Stimulated activated CD4-positive, alpha-beta T cell treated with anti-CD3 and anti-CD28 coated beads, Interleukin-15, amount 100 ng/mL, for 24 hours (primary cell): Measurements from ENCODE around the gene GGN.
"Not testable (repeated sequence)": the region's sequence is repeated elsewhere in the genome, so short reads cannot be mapped to it uniquely, and the experiment has no call there.

ENCODE experiments used
- DNase-seq: peaks from one replicate; pipeline ENCODE4 v3.0.0-alpha.2; 2020

Gene GGN

DNA sequence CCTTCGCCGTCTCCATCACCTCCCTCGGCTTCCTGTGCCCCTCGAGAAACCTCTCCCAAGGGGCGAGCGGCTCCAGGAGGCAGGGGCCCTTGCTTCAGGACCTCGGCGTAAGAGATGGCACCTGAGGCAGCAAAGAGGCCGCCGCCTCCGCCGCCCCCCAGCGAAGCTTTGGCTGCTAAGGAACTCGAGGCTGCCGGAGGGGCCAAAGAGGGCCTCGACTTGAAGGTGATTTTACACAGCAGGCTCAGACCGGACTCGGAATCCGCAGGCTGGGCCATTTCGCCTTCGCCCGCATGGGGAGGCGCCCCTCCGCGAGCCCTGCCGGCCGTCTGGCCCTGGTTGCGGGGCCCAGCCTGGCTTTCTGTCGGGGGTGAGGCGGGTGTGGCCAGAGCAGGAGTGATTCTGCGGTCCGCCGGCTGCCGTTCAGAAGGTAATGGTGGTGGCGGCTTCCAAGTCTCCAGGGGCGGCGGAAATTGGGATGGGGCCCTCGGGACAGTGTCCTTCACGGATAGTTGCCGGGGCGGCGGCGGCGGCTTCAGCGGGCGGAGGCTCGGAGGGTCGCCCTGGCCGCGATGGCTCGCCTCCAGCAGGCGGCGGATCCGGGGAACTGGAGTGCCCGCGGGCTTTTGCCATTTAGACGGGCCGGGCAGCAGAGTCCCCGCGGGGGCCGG, 1.4 kb downstream of the GGN start:
- no peak for DNase-seq

DNA sequence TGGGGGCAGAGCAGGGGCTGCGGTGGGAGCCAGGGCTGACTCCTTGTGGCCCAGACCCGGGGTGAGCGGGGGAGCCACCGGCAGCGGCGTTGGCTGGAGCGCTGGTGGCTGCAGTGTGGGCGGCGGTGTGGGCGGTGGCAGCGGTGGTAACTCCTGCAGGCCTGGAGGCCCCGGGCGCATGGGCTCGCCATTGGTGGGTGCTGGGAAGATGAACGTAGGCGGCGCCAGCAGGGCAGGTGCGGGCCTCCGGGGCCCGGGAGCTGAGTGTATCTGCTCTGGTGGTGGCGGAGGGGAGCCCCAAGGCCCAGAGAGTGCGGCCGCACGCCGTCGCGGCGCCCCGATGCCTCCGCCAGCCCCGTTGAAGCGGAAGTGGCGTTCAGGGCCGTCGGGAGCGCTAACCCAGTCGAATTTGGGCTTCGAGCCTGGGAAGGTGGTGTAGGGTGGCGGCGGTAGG, 2.0 kb downstream of the GGN start:
- peak; percentile 35 for DNase-seq

DNA sequence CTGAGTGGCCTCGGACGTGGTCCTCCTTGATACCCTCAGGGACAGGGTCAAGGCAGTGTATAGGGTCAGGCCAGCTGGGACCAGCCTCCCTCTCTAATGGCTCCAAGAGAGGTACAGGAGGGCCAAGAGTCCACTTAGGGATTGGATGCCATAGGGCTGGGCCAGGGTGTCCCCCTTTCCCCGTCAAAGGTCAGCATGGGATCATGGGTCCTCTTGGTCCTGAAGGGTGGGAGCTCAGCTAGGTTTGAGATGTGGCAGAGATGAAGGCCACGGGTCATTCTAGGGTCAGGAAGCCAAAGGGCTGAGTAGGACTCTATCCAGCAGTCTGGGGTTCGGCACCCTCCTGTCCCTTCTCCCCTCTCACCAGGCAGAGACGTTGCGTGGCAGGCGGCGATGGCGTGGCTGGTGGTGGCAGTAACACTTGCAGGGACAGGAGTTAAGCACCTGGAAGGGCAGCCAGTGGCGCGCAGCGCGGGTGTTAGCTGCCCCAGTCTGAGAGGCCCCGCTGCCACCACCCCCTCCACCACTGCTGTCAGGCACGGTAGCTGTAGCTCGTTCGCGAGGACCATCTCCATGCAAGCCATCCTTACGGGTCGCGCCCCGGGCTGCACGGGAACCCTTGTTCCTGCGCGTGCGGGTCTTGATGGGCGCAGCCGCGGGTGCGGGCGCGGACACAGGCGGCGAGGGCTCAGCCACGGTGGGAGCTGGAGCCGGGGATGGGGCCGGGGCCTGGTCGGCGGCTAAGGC, 2.6 kb downstream of the GGN start:
- no peak for DNase-seq

DNA sequence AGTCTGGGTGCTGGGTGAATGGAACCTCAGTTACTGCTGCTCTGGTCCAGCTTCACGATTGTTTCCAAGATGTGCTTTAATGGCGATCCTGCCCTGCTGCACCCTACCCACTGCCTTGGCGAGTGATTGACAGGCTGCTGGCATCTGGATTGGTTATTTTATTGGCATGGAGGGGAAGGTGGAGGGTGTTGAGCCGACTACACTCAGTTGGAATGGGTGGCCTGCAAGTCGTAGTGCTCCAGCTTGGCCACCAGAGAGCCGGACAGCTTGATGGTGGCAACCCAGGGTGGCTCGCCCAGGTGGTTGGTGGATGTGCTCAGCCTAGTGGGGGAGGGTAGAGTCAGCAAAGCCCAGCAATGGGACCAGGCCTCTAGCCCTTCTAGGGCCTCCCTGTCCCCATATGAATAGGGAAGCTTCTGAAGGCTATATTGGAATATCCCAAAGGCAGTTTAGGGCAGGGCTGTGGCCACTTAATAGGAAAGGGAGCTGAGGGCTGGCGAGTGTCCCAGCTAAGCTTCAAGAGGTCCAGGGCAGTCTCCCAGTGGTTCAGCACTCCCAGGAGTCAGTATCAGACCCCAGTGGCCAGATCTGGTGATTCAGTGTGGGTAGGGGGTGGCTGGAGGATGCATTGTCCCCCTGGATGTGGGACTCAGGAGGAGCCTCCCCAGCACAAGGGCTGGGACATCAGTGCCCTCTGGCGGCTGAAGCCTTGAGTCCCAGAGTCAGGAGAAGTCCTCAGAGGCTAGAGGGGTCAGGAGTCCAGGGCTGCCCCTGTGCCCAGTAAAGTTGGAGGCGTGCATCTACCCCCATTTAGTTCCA, 3.4 kb downstream of the GGN start:
- no peak for DNase-seq

DNA sequence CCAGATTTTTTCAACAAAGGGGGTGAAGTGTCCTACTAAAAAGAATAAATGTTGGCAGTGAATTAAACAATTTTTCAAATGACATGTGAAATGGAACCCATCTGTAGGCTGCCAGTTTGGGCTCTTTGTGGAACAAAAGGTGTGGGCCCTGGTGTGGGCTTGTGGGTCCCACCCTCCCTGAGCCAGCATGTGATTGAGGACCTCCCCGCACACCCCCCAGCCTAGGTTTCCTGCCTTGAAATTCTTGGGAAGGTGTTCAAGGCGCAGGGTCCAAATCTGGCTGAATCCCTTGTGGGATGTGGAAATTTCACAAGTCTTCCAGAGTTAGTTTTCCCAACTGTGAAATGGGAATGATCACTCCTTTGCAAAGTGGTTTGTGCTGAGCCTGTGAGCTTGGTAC, 4.1 kb downstream of the GGN start:
- no peak for DNase-seq

DNA sequence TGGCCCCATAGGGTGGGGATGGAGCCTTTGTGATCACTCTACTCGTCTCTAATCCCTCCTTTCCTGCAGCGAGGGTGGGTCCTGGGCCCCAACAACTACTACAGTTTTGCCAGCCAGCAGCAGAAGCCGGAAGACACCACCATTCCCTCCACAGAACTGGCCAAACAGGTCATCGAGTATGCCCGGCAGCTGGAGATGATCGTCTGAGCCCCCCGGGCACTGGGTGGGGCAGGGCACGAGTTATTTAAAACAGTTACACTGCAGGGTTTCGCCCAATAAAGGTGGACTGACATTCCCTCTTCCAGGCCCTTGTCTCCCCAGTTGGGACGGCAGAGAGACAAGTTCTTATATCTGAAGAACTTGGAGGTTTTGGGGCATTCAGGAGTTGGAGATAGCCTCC, 4.7 kb downstream of the GGN start:
- no peak for DNase-seq

DNA sequence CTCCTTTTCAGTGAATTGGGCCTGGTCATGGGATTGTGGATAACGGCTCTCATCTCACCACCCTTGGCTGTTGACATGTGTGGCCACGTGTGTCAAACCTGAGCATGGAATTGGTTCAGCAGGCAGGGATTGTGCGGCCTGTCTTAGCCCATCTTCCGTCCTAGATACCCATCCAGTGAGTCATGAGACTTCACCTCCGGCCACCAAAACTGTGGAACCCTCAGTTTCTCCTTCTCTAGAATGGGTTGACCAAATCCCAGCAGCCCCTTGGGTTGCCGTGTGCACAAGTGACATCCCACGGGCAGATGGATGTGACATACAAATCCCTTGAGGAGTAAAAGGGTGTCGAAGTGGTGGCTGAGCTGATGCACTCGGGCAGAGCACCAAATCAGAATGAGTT, 6.7 kb downstream of the GGN start:
- DNase-seq, result no peak

DNA sequence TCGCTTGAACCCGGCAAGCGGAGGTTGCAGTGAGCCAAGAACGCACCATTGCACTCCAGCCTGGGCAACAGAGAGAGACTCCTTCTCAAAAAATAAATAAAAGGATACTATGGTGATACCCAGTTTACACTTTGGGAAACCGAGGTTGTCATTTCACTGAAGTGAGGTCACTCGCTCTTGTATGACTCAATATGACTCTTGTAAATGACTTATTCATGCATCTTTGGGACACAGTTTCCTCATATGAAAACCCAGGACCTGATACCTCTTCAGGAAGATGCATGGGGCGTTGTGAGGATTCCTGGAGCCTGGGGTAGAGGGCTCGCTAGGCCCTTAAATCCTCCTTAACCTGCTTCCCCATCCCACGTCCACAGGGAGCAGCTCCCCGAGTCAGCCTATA, 9.0 kb downstream of the GGN start:
- no peak for DNase-seq

DNA sequence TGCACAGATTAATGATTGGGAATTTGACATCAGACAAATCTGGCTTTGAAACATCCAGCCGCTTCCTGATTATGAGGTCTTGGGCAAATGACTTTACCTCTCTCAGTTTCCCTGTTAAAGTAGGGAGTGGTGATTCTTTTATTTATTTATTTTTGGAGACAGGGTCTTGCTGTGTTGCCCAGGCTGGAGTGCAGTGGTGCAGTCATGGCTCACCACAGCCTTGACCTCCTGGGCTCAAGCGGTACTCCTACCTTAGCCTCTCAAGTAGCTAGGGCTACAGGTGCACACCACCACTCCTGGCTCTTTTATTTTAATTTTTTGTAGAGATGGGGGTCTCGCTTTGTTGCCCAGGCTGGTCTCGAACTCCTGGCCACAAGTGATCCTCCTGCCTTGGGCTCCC, 10.8 kb downstream of the GGN start:
- DNase-seq, result no peak

DNA sequence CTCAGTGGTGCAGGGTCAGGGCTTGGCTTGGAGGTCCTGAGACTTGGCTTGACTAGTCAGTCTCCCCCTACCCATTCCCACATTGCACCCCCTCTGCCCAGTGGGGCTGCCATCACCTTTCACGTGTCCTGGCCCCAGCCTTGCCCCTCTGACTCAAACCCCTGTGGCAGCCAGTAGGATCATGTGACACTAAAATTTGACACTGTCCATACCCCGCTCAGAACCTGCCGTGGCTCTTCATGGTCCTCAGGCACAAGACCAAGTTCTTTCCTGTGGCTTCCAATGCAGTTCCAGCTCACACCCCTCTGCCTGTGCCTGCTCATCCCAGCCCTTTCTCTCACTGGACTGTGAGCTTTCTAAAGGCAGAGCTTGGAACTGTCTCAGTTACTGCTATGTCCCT, 11.3 kb downstream of the GGN start:
- DNase-seq, result no peak

DNA sequence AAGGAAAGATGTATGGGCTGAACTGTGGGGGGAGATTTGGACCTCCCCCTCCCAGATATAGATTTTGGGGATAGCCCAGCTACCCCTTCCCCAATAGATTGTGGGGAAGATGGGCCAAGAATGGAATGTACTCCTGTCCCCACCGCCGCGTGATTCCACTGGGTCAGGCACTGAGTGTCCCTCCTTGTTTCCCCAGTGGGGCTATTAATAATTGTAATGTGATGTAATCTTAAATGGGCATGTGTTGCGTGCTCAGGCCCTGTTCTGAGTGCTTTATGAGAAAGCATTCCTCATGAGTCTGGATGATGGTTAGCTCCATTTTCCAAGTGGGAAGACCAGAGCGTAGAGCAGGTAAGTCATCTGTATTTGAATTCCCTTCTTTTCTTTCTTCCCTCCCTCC, 12.1 kb downstream of the GGN start:
- DNase-seq, result no peak

DNA sequence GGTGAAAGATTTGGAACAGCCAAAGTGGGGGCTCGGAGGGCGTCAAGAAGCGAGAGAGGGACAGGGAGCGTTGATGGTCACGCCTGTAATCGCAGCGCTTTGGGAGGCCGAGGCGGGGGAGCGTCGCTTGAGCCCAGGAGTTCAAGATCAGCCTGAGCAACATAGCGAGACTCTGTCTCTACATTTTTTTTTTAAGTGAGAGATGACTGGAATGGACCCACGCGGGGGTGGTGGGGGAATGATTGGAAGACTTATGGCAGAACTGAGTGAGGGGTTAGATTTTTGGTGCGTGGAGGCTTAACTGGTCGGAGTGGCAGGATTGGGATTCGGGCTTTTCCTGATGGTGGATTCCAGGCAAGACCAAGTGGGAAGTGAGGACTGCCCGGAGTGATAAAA, 12.7 kb downstream of the GGN start:
- DNase-seq, result no peak

DNA sequence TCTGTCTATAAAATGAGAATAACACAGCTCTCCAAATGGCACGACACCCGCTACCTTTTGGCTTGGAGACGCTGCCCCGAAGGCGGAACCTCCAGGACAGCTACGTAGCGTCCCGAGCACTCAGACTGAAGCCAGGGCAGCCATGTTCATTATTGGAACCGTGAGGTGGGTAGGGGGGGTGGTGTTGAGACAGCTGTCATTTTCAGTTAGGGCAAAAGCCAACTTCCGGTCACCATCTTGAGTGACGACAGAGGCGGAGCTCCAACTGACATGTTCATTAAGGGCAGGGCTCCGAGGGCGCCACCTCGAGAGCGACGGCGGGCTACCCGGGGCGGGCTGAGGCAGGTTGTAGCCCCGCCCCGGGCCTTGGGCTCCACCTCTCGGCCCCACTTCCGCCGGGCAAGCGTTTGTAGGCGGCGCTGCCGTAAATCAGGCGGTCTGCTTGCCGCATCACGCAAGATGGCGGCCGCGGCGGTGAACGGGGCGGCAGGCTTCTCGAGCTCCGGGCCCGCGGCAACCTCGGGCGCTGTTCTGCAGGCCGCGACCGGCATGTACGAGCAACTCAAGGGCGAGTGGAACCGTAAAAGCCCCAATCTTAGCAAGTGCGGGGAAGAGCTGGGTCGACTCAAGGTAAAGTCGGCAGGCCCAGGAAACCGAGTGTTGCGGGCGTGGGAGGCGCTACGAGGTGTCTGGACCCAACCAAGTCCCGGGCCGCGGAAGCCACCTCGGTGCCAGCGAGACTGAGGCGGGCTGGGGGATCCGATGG, 13.3 kb downstream of the GGN start, which contains the start of gene PSMD8:
Gene PSMD8, plus strand, starts transcription at position 240 of the 766 bp plus-strand sequence. Its CDS starts 31 bp downstream, at position 271.
- DNase-seq, result peak; percentile 99

DNA sequence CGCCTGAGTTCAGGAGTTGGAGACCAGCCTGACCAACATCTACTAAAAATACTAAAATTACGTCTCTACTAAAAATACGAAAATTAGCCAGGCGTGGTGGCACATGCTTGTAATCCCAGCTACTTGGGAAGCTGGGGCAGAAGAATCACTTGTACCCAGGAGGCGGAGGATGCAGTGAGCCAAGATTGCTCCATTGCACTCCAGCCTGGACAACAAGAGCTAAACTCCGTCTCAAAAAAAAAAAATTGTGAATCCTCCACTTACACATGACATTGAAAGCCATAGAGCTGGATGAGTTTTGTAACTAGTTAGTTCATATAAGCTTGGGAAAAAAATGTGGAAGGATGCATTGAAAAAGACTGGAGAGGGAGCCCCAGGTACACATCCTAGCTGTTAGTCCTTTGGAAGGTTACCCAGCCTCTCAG, 13.9 kb downstream of the GGN start:
- DNase-seq, result no peak

DNA sequence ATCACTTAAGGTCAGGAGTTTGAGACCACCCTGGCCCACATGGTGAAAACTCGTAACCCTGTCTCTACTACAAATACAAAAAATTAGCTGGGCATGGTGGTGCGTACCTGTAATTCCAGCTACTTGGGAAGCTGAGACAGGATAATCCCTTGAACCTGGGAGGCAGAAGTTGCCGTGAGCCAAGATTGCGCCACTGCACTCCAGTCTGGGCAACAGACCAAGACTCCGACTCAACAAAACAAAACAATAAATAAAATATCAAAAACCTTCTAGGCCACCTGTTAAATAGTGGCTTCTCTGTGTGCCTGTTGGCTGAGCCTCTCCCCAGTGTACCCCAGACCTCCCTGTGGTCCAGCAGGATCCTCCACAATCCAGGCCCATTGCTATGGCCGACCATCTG, 16.8 kb downstream of the GGN start:
- DNase-seq, result no peak

DNA sequence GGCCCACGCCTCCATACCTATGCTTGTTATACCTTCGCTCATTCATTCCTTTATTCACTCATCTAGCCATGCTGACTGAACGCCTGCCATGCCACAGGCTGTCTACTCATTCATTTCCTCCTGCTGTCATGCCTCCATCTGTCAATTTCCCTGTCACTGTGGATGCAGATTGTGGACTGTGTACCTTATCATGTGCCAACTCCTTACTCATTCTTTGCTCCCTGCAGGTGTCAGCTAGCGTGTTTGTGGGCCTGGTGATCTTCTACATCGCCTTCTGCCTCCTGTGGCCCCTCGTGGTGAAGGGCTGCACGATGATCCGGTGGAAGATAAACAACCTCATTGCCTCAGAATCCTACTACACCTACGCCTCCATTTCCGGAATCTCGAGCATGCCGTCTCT, 17.5 kb downstream of the GGN start:
- DNase-seq, result no peak

DNA sequence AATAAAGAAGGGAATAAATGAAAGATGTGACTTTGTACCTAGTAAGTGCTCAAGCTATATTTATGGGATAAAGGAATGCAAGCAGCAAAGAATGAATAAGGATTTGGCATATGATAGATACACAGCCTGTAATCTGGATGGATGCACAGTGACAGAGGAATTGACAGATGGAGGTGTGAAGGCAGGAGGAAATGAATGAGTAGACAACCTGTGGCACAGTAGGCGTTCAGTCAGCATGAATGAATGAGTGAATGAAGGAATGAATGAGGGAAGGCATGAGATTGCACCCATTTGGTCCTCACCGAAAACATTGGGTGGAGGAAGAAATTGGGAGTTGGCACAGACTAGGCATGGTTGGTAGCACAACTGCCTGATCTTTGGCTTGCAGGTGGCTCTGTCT, 18.2 kb downstream of the GGN start:
- no peak for DNase-seq

DNA sequence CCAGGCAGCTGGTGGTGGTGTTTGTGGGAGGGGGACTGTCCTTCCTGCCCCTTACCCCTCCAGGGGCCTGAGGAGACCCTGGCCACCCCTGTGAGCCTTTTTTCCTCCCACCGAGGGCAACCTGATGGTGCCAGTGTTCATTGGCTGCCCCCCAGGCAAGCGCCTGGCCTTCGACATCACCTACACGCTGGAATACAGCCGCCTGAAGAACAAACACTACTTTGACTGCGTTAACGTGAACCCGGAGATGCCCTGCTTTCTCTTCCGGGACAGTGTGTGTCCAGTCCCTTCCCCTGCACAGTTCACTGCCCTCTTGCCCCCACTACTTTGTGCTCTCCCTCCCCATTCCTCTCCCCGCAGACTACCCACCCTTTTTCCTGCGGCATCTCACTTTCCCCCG, 20.8 kb downstream of the GGN start:
- no peak for DNase-seq

DNA sequence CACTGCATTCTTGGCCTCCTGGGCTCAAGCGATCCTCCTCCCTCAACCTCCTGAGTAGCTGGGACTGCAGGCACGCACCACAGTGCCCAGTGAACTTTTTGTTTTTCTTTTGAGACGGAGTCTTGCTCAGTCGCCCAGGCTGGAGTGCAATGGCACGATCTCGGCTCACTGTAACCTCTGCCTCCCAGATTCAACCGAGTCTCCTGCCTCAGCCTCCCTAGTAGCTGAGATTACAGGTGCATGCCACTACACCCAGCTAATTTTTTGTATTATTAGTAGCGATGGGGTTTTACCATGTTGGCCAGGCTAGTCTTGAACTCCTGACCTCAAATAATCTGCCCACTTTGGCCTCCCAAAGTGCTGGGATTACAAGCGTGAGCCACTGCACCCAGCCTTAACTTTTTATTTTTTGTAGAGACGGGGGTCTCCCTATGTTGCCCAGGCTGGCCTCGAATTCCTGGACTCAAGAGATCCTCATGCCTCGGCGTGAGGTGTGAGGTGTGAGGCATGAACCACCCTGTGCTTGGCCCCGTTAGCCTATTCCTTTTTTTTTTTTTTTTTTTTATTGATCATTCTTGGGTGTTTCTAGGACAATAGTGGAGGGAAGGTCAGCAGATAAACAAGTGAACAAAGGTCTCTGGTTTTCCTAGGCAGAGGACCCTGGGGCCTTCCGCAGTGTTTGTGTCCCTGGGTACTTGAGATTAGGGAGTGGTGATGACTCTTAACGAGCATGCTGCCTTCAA, 24.7 kb downstream of the GGN start:
- DNase-seq, result not testable (repeated sequence)

DNA sequence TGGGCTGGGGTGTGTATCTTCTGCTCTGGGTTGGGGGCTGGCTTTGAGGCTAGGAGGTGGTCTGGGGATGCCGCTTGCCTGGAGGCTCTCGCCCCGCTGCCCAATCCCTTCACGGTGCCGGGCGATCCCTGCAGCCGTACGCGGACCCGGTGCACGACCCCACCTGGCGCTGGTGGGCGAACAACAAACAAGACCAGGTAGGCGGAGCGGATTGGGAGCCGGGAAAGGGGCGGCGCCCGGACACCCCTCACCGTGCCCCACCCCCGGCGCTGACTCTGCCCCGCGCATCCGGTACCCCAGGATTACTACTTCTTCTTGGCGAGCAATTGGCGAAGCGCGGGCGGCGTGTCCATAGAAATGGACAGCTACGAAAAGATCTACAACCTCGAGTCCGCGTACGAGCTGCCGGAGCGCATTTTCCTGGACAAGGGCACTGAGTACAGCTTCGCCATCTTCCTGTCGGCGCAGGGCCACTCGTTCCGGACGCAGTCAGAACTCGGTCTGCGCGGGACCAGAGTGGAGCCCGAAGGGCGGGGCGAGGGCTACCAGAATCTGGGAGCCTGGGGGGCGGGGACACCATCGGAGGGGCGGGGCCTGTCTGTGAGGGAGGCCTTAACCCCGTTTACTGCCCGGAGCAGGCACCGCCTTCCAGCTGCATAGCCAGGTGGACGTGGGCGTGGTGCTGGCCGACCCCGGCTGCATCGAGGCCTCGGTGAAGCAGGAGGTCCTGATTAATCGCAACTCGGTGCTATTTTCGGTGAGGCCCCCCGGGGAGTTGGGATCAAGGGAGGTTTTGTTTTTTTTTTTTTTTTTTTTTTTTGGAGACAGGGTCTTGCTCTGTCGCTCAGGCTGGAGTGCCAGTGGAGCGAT, 25.5 kb downstream of the GGN start:
- DNase-seq, result peak; percentile 95

DNA sequence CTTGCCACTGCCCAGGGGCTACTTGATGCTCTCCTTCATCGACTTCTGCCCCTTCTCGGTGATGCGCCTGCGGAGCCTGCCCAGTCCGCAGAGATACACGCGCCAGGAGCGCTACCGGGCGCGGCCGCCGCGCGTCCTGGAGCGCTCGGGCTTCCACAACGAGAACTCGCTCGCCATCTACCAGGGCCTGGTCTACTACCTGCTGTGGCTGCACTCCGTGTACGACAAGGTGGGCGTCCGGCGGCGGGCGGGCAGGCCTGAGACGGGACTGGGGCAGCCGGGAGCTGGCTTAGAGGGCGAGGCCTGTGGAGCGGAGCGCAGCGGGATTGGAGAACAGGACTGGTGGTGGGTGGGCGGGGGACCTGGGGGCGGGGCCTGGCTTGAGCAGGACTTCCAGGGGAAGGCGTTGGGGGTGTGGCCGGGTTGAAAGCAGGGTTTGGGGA, 26.2 kb downstream of the GGN start:
- peak; percentile 89 for DNase-seq
